ENCODE data around the gene FBL. TPM values are rescaled to one million over a fixed set of nuclear protein-coding genes. Genes with fewer than 3 reads are reported as not detected.

Gene FBL
- total and polyA plus RNA-seq, 10 of the 15 experiments (the other 5 are each of a cell fraction or from before 2014, with no cell fraction given): 156 to 1,083 (median 478) TPM

- POLR2A ChIA-PET: interaction anchor here (0.8 to 1.3 kb wide), 3 partner anchors 15 to 135 kb away, joined by 3 to 4 read pairs (median 3); partner anchors contain the start of gene DYRK1B
- Histone ChIP-seq H3K79me2 (ENCODE audit: control insufficient read depth, insufficient read depth, low read length) (no peaks in the 10 kb centered on the region), H4K20me1 (ENCODE audit: control insufficient read depth, insufficient read depth) (no peaks in the 10 kb centered on the region), H2AFZ (ENCODE audit: control insufficient read depth, low read depth, low read length) (no peak overlapping the region), H3K4me1 (ENCODE audit: control insufficient read depth, insufficient read depth, low read length) (0 out of 2 replicates have a peak, but pooled peaks cover 2% of the 10 kb centered on the region), H3K27ac (ENCODE audit: control insufficient read depth, insufficient read depth) (no peak overlapping the region), H3K27me3 (replicated peaks in 1 of 2; ENCODE audit: control insufficient read depth in 2 of 2, insufficient read depth in 2 of 2, low read length in 1 of 2) (no peaks in the 10 kb centered on the region), H3K9ac (ENCODE audit: control insufficient read depth, insufficient read depth, low read length) (no peak overlapping the region), H3K36me3 (ENCODE audit: control insufficient read depth in 2 of 2, insufficient read depth in 2 of 2, low read length in 1 of 2) (no peaks in the 10 kb centered on the region), H3K9me3 (replicated peaks; ENCODE audit: control insufficient read depth, insufficient read depth, low read length) (no peaks in the 10 kb centered on the region; the same call in 2 of the 3 replicates), H3K4me3 (no peak overlapping the region), H3K4me2 (ENCODE audit: control insufficient read depth, insufficient read depth) (no peak overlapping the region)
- DNase-seq (ENCODE audit: low read depth, low spot score) (no peak), FAIRE-seq (no peak), ATAC-seq (no peak)
- RAD21 ChIA-PET (ENCODE audit: unreplicated experiment): interaction anchor here (0.6 to 0.7 kb wide), 2 partner anchors 19 to 81 kb away, joined by 3 to 4 read pairs; no protein-coding TSS in a partner anchor
- 84% methylated on average over 4 of the region's 4 CpGs for WGBS (ENCODE audit: insufficient coverage, insufficient replicate concordance, low lambda C conversion rate, missing lambda C conversion rate)
- intact Hi-C loops (cut with micrococcal nuclease; ENCODE audit: unreplicated experiment): no loop called here
- TF ChIP-seq KDM1A (IDR thresholded peaks at IDR 0.05; ENCODE audit: borderline replicate concordance): no peak
- in situ Hi-C loops (cut with MboI): no loop called here
- SMC1A ChIA-PET (ENCODE audit: uncharacterized antibody, unreplicated experiment): interaction anchor here (0.6 to 3.2 kb wide), 4 partner anchors 10 to 351 kb away, joined by 3 to 14 read pairs (median 4); no protein-coding TSS in a partner anchor
- CTCF ChIA-PET: interaction anchor here (0.9 kb wide), 2 partner anchors 18 to 34 kb away, joined by 3 to 4 read pairs; no protein-coding TSS in a partner anchor
- no TSS peak for BruUV-seq (replicated peaks)
Observed at GRCh38 chr19:39811064-39811463, 35.1 kb downstream of the FBL start.

- ChIA-PET CTCF (interaction anchor here (0.9 to 1.9 kb wide), 3 partner anchors 18 to 34 kb away, joined by 3 to 13 read pairs (median 4); no protein-coding TSS in a partner anchor), POLR2A (interaction anchor here (0.6 to 1.3 kb wide), 5 partner anchors 14 to 261 kb away, joined by 3 to 4 read pairs (median 3); partner anchors contain the start of gene DYRK1B), RAD21 (ENCODE audit: unreplicated experiment) (no interaction called here), SMC1A (ENCODE audit: uncharacterized antibody, unreplicated experiment) (interaction anchor here (0.9 to 3.2 kb wide), 3 partner anchors 9 to 35 kb away, joined by 3 to 14 read pairs (median 5); no protein-coding TSS in a partner anchor)
- no peak overlapping the region for H3K27ac ChIP-seq (ENCODE audit: control insufficient read depth, insufficient read depth)
- no peak for TF ChIP-seq ELK1 (IDR thresholded peaks at IDR 0.05; ENCODE audit: low read depth, low read length)
- no peak for TF ChIP-seq KLF5 (IDR thresholded peaks at IDR 0.05; ENCODE audit: partially characterized antibody)
- TF ChIP-seq RAD21 (IDR thresholded peaks at IDR 0.05; ENCODE audit: insufficient read depth, low read depth, low read length): no peak
- no peak for TF ChIP-seq FOXM1 (IDR thresholded peaks at IDR 0.05; ENCODE audit: low read depth, low read length)
- 98% methylated on average over 4 of the region's 4 CpGs for WGBS (ENCODE audit: insufficient coverage, insufficient replicate concordance, low lambda C conversion rate, missing lambda C conversion rate)
- ATAC-seq (0 out of 3 replicates have a peak, but pooled peaks have one; percentile 28), DNase-seq (ENCODE audit: low read depth, low spot score) (no peak), FAIRE-seq (no peak)
- no TSS peak for BruUV-seq (replicated peaks)
- no peaks in the 10 kb centered on the region for H4K20me1 ChIP-seq (ENCODE audit: control insufficient read depth, insufficient read depth)
- in situ Hi-C loops (cut with MboI) (no loop called here), intact Hi-C loops (cut with micrococcal nuclease; ENCODE audit: unreplicated experiment) (no loop called here)
- no peak overlapping the region for H3K4me3 ChIP-seq
- H3K79me2 ChIP-seq (ENCODE audit: control insufficient read depth, insufficient read depth, low read length): no peaks in the 10 kb centered on the region
- H3K9ac ChIP-seq (ENCODE audit: control insufficient read depth, insufficient read depth, low read length): no peak overlapping the region
- no peak overlapping the region for H3K4me2 ChIP-seq (ENCODE audit: control insufficient read depth, insufficient read depth)
- H2AFZ ChIP-seq (ENCODE audit: control insufficient read depth, low read depth, low read length): no peak overlapping the region
- H3K27me3 ChIP-seq (replicated peaks in 1 of 2; ENCODE audit: control insufficient read depth in 2 of 2, insufficient read depth in 2 of 2, low read length in 1 of 2): no peaks in the 10 kb centered on the region
- no peaks in the 10 kb centered on the region for H3K36me3 ChIP-seq (ENCODE audit: control insufficient read depth in 2 of 2, insufficient read depth in 2 of 2, low read length in 1 of 2)
- no peaks in the 10 kb centered on the region; the same call in 2 of the 3 replicates for H3K9me3 ChIP-seq (replicated peaks; ENCODE audit: control insufficient read depth, insufficient read depth, low read length)
- H3K4me1 ChIP-seq (ENCODE audit: control insufficient read depth, insufficient read depth, low read length): no peaks in the 10 kb centered on the region
Observed at GRCh38 chr19:39810424-39810823, 35.8 kb downstream of the FBL start.

Data from GM12878 (cell line).